ENCODE data around the gene MCCC2.
A peak's percentile ranks its signal among the peaks of the same experiment; 100 is the strongest.
"Not testable (repeated sequence)": the region's sequence is repeated elsewhere in the genome, so short reads cannot be mapped to it uniquely, and the experiment has no call there.

MCCC2 gene

GRCh38 chr5:71586941-71587765 is at the start of gene MCCC2:
Gene MCCC2, plus strand, starts transcription at chr5:71587340. Its CDS starts 86 bp downstream, at chr5:71587426.
- DNase-seq (ENCODE audit: low read depth), result peak; percentile 95

- DNase-seq (ENCODE audit: low read depth), result no peak
Measured at GRCh38 chr5:71537687-71538086, 49.5 kb upstream of the MCCC2 start.

- not testable (repeated sequence) for DNase-seq (ENCODE audit: low read depth)
Measured at GRCh38 chr5:71550885-71551284, 36.3 kb upstream of the MCCC2 start.

- not testable (repeated sequence) for DNase-seq (ENCODE audit: low read depth)
Measured at GRCh38 chr5:71551582-71551981, 35.6 kb upstream of the MCCC2 start.

- not testable (repeated sequence) for DNase-seq (ENCODE audit: low read depth)
Measured at GRCh38 chr5:71552026-71552749, 35.0 kb upstream of the MCCC2 start.

GRCh38 chr5:71563161-71563560 is 24.0 kb upstream of the MCCC2 start:
- no peak for DNase-seq (ENCODE audit: low read depth)

- DNase-seq (ENCODE audit: low read depth), result no peak
Measured at GRCh38 chr5:71564895-71565294, 22.2 kb upstream of the MCCC2 start.

GRCh38 chr5:71569748-71570509 is 17.2 kb upstream of the MCCC2 start:
- no peak for DNase-seq (ENCODE audit: low read depth)

GRCh38 chr5:71571811-71572210 is 15.3 kb upstream of the MCCC2 start:
- not testable (repeated sequence) for DNase-seq (ENCODE audit: low read depth)

- peak; percentile 2 for DNase-seq (ENCODE audit: low read depth)
Measured at GRCh38 chr5:71573591-71573990, 13.5 kb upstream of the MCCC2 start.

GRCh38 chr5:71575588-71575987 is 11.6 kb upstream of the MCCC2 start:
- DNase-seq (ENCODE audit: low read depth), result not testable (repeated sequence)

GRCh38 chr5:71576241-71576640 is 10.9 kb upstream of the MCCC2 start:
- DNase-seq (ENCODE audit: low read depth), result no peak

- not testable (repeated sequence) for DNase-seq (ENCODE audit: low read depth)
Measured at GRCh38 chr5:71577839-71578238, 9.3 kb upstream of the MCCC2 start.

- peak; percentile 15 for DNase-seq (ENCODE audit: low read depth)
Measured at GRCh38 chr5:71582945-71583584, 4.1 kb upstream of the MCCC2 start.

- DNase-seq (ENCODE audit: low read depth), result peak; percentile 52
Measured at GRCh38 chr5:71586052-71586940, 844 bp upstream of the MCCC2 start.

- no peak for DNase-seq (ENCODE audit: low read depth)
Measured at GRCh38 chr5:71587766-71588532, 809 bp downstream of the MCCC2 start.

- DNase-seq (ENCODE audit: low read depth), result no peak
Measured at GRCh38 chr5:71588533-71588885, 1.4 kb downstream of the MCCC2 start.

- DNase-seq (ENCODE audit: low read depth), result no peak
Measured at GRCh38 chr5:71589903-71590302, 2.8 kb downstream of the MCCC2 start.

GRCh38 chr5:71591100-71591499 is 4.0 kb downstream of the MCCC2 start:
- DNase-seq (ENCODE audit: low read depth), result no peak

- DNase-seq (ENCODE audit: low read depth), result no peak
Measured at GRCh38 chr5:71596169-71596568, 9.0 kb downstream of the MCCC2 start.
